ENCODE data around the gene CCDC148.
"Not testable (repeated sequence)": the region's sequence is repeated elsewhere in the genome, so short reads cannot be mapped to it uniquely, and the experiment has no call there.

CCDC148 gene

DNA sequence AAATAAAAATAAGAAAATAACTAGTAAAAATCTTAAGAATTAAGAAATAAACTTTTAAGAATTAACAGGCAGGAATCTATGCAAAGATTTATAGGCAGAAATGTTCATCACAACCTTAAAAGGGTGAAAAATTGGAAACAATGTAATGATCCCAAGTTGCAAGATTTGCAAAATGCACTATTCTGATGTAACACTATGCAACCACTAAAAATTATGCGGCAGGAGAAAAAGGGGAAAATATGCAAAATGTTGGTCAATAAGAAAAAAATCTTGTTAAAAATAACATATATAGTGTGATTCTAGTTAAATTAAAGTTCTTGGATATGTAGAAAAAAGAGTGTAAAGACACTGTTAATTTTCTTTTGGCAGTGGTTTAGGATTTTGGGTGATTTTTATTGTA lies 222.1 kb downstream of the CCDC148 start:
- TF ChIP-seq, protein P1, sequence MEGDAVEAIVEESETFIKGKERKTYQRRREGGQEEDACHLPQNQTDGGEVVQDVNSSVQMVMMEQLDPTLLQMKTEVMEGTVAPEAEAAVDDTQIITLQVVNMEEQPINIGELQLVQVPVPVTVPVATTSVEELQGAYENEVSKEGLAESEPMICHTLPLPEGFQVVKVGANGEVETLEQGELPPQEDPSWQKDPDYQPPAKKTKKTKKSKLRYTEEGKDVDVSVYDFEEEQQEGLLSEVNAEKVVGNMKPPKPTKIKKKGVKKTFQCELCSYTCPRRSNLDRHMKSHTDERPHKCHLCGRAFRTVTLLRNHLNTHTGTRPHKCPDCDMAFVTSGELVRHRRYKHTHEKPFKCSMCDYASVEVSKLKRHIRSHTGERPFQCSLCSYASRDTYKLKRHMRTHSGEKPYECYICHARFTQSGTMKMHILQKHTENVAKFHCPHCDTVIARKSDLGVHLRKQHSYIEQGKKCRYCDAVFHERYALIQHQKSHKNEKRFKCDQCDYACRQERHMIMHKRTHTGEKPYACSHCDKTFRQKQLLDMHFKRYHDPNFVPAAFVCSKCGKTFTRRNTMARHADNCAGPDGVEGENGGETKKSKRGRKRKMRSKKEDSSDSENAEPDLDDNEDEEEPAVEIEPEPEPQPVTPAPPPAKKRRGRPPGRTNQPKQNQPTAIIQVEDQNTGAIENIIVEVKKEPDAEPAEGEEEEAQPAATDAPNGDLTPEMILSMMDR (IDR thresholded peaks at IDR 0.05; ENCODE audit: extremely low read depth, insufficient read depth, missing control alignments): no peak
- no peak for DNase-seq (ENCODE audit: low spot score)
- in situ Hi-C loops (cut with MboI; ENCODE audit: low pct_unique_long_range_greater_than_20kb, low sequenced_read_pairs, unreplicated experiment): no loop called here

DNA sequence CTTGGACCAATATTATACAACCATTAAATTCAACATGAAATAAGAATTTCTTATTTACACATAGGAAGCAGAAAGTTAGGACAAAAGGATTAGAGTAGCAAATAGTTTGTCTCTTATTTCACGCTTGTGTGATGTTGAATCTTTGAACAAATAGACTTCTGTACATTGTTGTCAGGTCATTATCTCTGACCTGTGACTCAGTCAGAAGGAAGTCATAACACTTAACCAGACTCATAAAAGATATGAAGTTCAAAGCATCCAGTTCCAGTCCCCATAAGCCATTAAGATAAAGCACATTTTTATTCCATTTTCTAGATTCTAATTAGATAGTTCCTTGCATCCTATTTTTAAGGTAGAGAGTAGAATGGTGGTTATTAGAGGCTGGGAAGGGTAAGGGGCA lies 224.1 kb downstream of the CCDC148 start:
- TF ChIP-seq, protein P1 (IDR thresholded peaks at IDR 0.05; ENCODE audit: extremely low read depth, insufficient read depth, missing control alignments): no peak
- in situ Hi-C loops (cut with MboI; ENCODE audit: low pct_unique_long_range_greater_than_20kb, low sequenced_read_pairs, unreplicated experiment): no loop called here
- no peak for DNase-seq (ENCODE audit: low spot score)

DNA sequence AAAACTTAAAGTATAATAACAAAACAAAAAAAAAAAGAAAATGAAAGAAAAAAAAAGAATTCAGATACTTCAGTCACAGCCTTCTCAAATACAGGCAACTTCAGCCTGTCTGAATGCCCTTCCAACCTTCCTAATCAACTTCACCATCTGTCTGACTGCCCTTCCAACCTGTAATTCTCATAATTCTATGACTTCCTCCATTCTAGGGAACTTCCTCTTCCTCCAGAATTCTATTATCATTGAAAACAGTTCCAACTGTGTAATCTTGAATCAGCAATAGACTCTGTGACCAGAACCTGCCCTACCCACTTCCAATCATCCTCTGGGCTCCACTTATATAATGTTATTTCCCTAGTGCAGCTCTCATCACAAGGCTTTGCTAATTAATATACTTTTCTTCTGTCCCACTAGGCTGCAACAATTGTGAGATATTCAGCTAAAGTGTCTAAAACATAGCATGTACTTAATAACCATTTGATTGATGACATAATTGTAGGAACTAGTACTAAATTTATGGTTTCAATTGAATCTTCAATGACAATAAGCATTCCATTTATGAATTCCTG lies 227.5 kb downstream of the CCDC148 start:
- in situ Hi-C loops (cut with MboI; ENCODE audit: low pct_unique_long_range_greater_than_20kb, low sequenced_read_pairs, unreplicated experiment): no loop called here
- TF ChIP-seq, protein P1 (IDR thresholded peaks at IDR 0.05; ENCODE audit: extremely low read depth, insufficient read depth, missing control alignments): no peak
- DNase-seq (ENCODE audit: low spot score): no peak

DNA sequence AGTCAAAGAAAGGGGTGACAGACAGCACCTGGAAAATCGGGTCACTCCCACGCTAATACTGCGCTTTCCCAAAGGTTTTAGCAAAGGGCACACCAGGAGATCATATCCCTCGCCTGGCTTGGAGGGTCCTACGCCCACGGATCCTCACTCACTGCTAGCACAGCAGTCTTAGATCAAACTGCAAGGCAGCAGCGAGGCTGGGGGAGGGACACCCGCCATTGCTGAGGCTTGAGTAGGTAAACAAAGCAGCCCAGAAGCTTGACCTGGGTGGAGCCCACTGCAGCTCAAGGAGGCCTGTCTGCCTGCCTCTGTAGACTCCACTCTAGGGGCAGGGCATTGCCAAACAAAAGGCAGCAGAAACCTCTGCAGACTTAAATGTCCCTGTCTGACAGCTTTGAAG lies 233.5 kb downstream of the CCDC148 start:
- not testable (repeated sequence) for DNase-seq (ENCODE audit: low spot score)

DNA sequence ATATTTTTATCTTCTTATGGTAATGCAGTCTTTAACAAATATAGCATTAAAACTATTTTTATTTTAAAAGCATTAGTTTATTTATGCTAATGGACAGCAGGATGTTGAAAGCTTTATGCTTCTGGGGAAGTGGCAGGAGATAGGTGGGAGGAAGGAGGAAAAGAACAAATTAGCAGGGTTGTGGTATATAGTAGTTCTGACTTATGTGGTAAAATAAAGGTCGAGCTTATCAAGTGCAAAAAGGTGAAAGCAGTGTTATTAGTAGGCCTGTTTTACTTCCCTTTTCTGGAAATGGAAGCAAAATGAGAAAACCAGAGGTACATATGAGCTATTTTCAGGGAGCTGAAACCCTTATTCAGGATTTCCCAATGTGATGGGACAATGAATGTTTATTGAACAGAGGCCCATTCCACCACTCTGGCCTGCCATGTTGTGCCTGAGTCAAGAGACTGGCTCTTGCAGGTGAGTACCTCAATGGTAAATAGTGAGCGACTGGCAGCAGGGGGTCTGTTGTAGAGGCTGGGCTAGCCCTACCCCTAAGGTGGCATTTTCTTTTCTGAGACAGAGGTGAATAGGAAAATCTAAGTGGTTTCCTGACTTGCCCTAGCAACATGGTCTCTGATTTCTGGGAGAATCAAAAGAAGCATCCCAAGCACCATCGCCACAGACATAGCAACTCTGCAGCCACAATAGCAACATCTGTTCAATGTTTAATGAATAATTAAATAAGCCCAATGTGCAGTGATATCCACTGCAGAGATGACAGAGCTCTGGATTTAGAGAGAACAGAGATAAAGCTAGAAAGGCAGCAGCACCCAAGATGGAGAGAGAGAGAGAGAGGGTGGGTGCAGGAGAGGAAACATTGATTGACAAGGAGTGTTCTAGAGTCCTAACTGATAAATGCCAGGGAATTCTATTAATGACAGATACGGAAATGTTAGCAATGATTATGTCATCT lies 235.2 kb downstream of the CCDC148 start:
- in situ Hi-C loops (cut with MboI; ENCODE audit: low pct_unique_long_range_greater_than_20kb, low sequenced_read_pairs, unreplicated experiment): no loop called here
- no peak for DNase-seq (ENCODE audit: low spot score)
- TF ChIP-seq, protein P1 (IDR thresholded peaks at IDR 0.05; ENCODE audit: extremely low read depth, insufficient read depth, missing control alignments): no peak

More for the DNA sequence above, 233.5 kb downstream of the CCDC148 start:
- in situ Hi-C loops (cut with MboI; ENCODE audit: low pct_unique_long_range_greater_than_20kb, low sequenced_read_pairs, unreplicated experiment): not testable (repeated sequence)

DNA sequence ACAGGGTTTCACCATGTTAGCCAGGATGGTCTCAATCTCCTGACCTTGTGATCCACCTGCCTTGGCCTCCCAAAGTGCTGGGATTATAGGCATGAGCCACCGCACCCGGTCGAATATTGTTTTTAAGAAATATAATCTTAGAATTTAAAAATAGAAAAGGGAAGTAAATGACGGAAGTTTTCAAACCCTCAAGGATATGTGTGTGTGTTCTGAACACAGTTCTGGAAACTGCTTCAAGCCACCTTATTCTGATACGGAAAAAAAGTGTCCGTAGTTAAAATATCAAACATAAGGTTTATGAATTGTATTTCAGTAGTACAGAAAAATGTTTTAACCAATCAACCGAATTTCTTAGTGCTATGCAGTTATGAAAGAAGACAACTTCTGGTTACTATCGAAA lies 239.0 kb downstream of the CCDC148 start:
- no peak for DNase-seq (ENCODE audit: low spot score)
- in situ Hi-C loops (cut with MboI; ENCODE audit: low pct_unique_long_range_greater_than_20kb, low sequenced_read_pairs, unreplicated experiment): no loop called here
- TF ChIP-seq, protein P1 (IDR thresholded peaks at IDR 0.05; ENCODE audit: extremely low read depth, insufficient read depth, missing control alignments): no peak

DNA sequence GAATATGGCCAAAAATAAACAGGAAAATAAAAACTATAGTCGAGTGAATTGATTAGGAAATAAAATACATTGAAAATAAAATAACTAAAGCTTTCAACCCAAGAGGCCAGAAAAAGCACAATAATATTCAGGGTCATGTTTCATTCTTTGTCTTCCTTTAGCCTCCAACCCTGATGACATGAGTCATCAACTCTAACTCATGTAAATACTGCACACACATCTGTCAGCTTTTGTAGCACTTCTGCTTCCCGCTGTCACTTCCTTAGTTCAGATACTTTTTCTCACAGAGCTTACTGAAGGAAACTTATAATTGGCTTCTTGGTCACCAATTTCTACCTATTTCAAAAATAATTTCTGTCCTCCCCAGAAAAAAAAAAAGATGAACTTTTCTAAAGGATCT lies 242.1 kb downstream of the CCDC148 start:
- DNase-seq (ENCODE audit: low spot score): peak; percentile 18
- in situ Hi-C loops (cut with MboI; ENCODE audit: low pct_unique_long_range_greater_than_20kb, low sequenced_read_pairs, unreplicated experiment): no loop called here
- TF ChIP-seq, protein P1 (IDR thresholded peaks at IDR 0.05; ENCODE audit: extremely low read depth, insufficient read depth, missing control alignments): no peak

Data from GM13977 (cell line).